B cell (primary cell): ENCODE results near the gene RHOG. TPM values are rescaled to one million over a fixed set of nuclear protein-coding genes. Genes with fewer than 3 reads are reported as not detected.
"Not testable (repeated sequence)": the region's sequence is repeated elsewhere in the genome, so short reads cannot be mapped to it uniquely, and the experiment has no call there.

Source experiments
- ATAC-seq: fragments of 200-7000 bp; cut with Tn5 transposase; one replicate; pipeline ENCODE4 v1.10.0; 2021; ENCODE audit warnings: low read depth, mild to moderate bottlenecking, moderate number of reproducible peaks, moderate library complexity
- CTCF ChIA-PET: fragments of 350-600 bp; sonication (Branson Sonifier 250); formaldehyde crosslinking; loops from one replicate; lab custom pipeline; 2021; ENCODE audit warnings: antibody characterized with exemption, inconsistent platforms; lab: Charles Lee
- POLR2A ChIA-PET: fragments of 350-600 bp; sonication (Branson Sonifier 250); formaldehyde crosslinking; loops from one replicate; lab custom pipeline; 2021; ENCODE audit warnings: antibody characterized with exemption; lab: Charles Lee
- DNase-seq: peaks from one replicate; pipeline ENCODE4 v3.0.0; 2013
- H2AFZ ChIP-seq: 2 replicates; pipeline ENCODE4 v1.6.1; 2012; ENCODE audit warnings: mild to moderate bottlenecking, low read depth, low read length; ENCODE audit not compliant: insufficient read depth, poor library complexity, severe bottlenecking
- H3K27ac ChIP-seq, 2 donors: 1 replicate in 1 of 2; 2 replicates in 1 of 2; pipeline ENCODE4 v1.5.1; 2012 to 2013; ENCODE audit warnings: low read length in 2 of 2, mild to moderate bottlenecking in 2 of 2, moderate library complexity in 1 of 2
- H3K27me3 ChIP-seq, 4 experiments: fragments of 200-600 bp in 1 of 4; sonication (generic) in 1 of 4; replicated peaks in 1 of 4; 1 replicate in 2 of 4; 2 replicates in 2 of 4; pipeline versions ENCODE4 v1.6.1 to v1.7.0; 2013 to 2016; ENCODE audit warnings: low read length in 3 of 4, mild to moderate bottlenecking in 2 of 4, mixed read lengths in 1 of 4, moderate library complexity in 1 of 4; ENCODE audit not compliant: insufficient read depth in 4 of 4, control insufficient read depth in 3 of 4; ENCODE audit errors: control extremely low read depth in 1 of 4
- H3K36me3 ChIP-seq, 2 experiments: replicated peaks in 1 of 2; 1 replicate in 1 of 2; 2 replicates in 1 of 2; pipeline versions ENCODE4 v1.6.1 to v1.7.1; 2013; ENCODE audit warnings: low read length in 1 of 2; ENCODE audit not compliant: insufficient read depth in 2 of 2, control insufficient read depth in 1 of 2; ENCODE audit errors: control extremely low read depth in 1 of 2, extremely low read depth in 1 of 2
- H3K4me1 ChIP-seq, 2 donors: fragments of 200-600 bp in 1 of 2; sonication (generic) in 1 of 2; 1 replicate in 1 of 2; 2 replicates in 1 of 2; pipeline versions ENCODE4 v1.5.1 to v1.6.1; 2013 to 2017; ENCODE audit warnings: low read length in 2 of 2; ENCODE audit not compliant: control insufficient read depth in 2 of 2, insufficient read depth in 2 of 2
- H3K4me2 ChIP-seq: replicated peaks from 2 replicates; pipeline ENCODE3; 2012; ENCODE audit warnings: mild to moderate bottlenecking, low read depth, low read length; ENCODE audit not compliant: poor library complexity, severe bottlenecking
- H3K4me3 ChIP-seq, 5 experiments: fragments of 200-600 bp in 1 of 5; sonication (generic) in 1 of 5; 1 replicate in 3 of 5; 2 replicates in 2 of 5; pipeline versions ENCODE4 v1.5.1 to v1.7.0; 2011 to 2016; ENCODE audit warnings: low read length in 4 of 5, mild to moderate bottlenecking in 4 of 5, low read depth in 2 of 5, control low read depth in 1 of 5, moderate library complexity in 1 of 5; ENCODE audit not compliant: insufficient read depth in 1 of 5; ENCODE audit errors: control extremely low read depth in 1 of 5, extremely low read depth in 1 of 5
- H3K79me2 ChIP-seq: fragments of 200-600 bp; sonication (generic); one replicate; pipeline ENCODE4 v1.6.0; 2016; ENCODE audit warnings: low read length; ENCODE audit not compliant: control insufficient read depth, insufficient read depth
- H3K9ac ChIP-seq: fragments of 200-600 bp; sonication (generic); 2 replicates; pipeline ENCODE4 v1.6.1; 2017; ENCODE audit warnings: mild to moderate bottlenecking, low read length, moderate library complexity
- H3K9me3 ChIP-seq, 3 donors: one replicate each; pipeline versions ENCODE4 v1.6.1 to v1.7.1; 2013; ENCODE audit warnings: low read length in 2 of 3; ENCODE audit not compliant: control insufficient read depth in 2 of 3, insufficient read depth in 1 of 3; ENCODE audit errors: control extremely low read depth in 1 of 3
- H4K20me1 ChIP-seq: 2 replicates; pipeline ENCODE4 v1.6.0; 2012; ENCODE audit warnings: mild to moderate bottlenecking, low read length; ENCODE audit not compliant: insufficient read depth, control insufficient read depth, poor library complexity, severe bottlenecking
- H3K27ac Mint-ChIP-seq: one replicate; pipeline ENCODE4 v1.8.0; 2021; ENCODE audit warnings: mixed read lengths
- H3K27me3 Mint-ChIP-seq: one replicate; pipeline ENCODE4 v1.8.0; 2021; ENCODE audit warnings: mixed read lengths
- H3K4me1 Mint-ChIP-seq: one replicate; pipeline ENCODE4 v1.8.0; 2021; ENCODE audit warnings: mixed read lengths
- H3K4me3 Mint-ChIP-seq: one replicate; pipeline ENCODE4 v1.8.0; 2021; ENCODE audit warnings: mixed read lengths
- H3K9me3 Mint-ChIP-seq: one replicate; pipeline ENCODE4 v1.8.0; 2022; ENCODE audit warnings: mixed read lengths; ENCODE audit not compliant: insufficient read depth
- CTCF ChIP-seq: fragments of 200-600 bp; IDR thresholded peaks from one replicate; pipeline ENCODE4 v1.8.0; 2022; ENCODE audit warnings: antibody characterized with exemption, mild to moderate bottlenecking
- EZH2 ChIP-seq: IDR thresholded peaks from 2 replicates; pipeline ENCODE4 v1.6.1; 2012; ENCODE audit warnings: borderline replicate concordance, low read depth, mild to moderate bottlenecking, moderate library complexity, low read length; ENCODE audit not compliant: insufficient read depth, poor library complexity, severe bottlenecking
- WGBS: methylation state at CpG from one replicate; pipeline ENCODE4 v1.1.5; 2013; ENCODE audit warnings: missing lambda C conversion rate; ENCODE audit not compliant: insufficient coverage; 5-methylcytosine and 5-hydroxymethylcytosine counted together
- intact Hi-C: fragments of 100-400 bp; cut with micrococcal nuclease; formaldehyde crosslinking; loops from one replicate; pipeline ENCODE4 v1.10.0; 2022
- polyA plus RNA-seq: library from polyadenylated mRNA; depleted of rRNA; stranded (reverse); fragments of >200 nt; gene quantifications from 2 replicates; pipeline ENCODE4 v1.2.3, GENCODE V29; 2012
- total RNA-seq, 2 donors: library from RNA; stranded (reverse); fragments of 120-200 nt in 1 of 2; gene quantifications; 1 replicate in 1 of 2; 2 replicates in 1 of 2; pipeline versions ENCODE4 v1.2.3 to v1.2.4, GENCODE V29; 2013 to 2022

Gene RHOG
- total and polyA plus RNA-seq, 2 donors (not counting 1 experiment from before 2014, with no cell fraction given): 102 to 141 TPM

GRCh38 chr11:3815845-3816244 lies 24.9 kb downstream of the RHOG start:
- H3K4me1 ChIP-seq: no peaks in the 10 kb centered on the region
- ATAC-seq: no peak
- Mint-ChIP-seq H3K4me3 (no peak overlapping the region), H3K27me3 (no peaks in the 10 kb centered on the region), H3K4me1 (no peaks in the 10 kb centered on the region), H3K9me3 (no peaks in the 10 kb centered on the region), H3K27ac (no peak overlapping the region)
- ChIA-PET CTCF (interaction anchor here (0.7 to 0.8 kb wide), 2 partner anchors 9 to 26 kb away, joined by 3 to 6 read pairs; no protein-coding TSS in a partner anchor), POLR2A (no interaction called here)
- peaks cover 0 to 4% of the 10 kb centered on the region in 2 experiments for H3K36me3 ChIP-seq
- H3K27ac ChIP-seq: no peak overlapping the region
- DNase-seq: no peak
- H4K20me1 ChIP-seq: no peaks in the 10 kb centered on the region
- H2AFZ ChIP-seq: no peak overlapping the region
- H3K4me3 ChIP-seq: no peak overlapping the region
- no peak overlapping the region for H3K9ac ChIP-seq
- H3K9me3 ChIP-seq: no peaks in the 10 kb centered on the region
- TF ChIP-seq CTCF: no peak
- TF ChIP-seq EZH2: no peak
- no peaks in the 10 kb centered on the region for H3K79me2 ChIP-seq
- WGBS: 100% methylated on average over 1 of the region's 4 CpGs
- H3K27me3 ChIP-seq: no peaks in the 10 kb centered on the region
- no peak overlapping the region for H3K4me2 ChIP-seq
- intact Hi-C loops: no loop called here

- H3K4me3 Mint-ChIP-seq, H3K4me3 ChIP-seq, H3K27me3 Mint-ChIP-seq, H3K27ac Mint-ChIP-seq, intact Hi-C loops, H3K27ac ChIP-seq, H3K4me1 ChIP-seq, DNase-seq, H3K9ac ChIP-seq, H3K4me1 Mint-ChIP-seq, H3K4me2 ChIP-seq, POLR2A ChIA-PET, H4K20me1 ChIP-seq, H3K79me2 ChIP-seq, ATAC-seq, H2AFZ ChIP-seq, H3K9me3 ChIP-seq, H3K36me3 ChIP-seq, H3K9me3 Mint-ChIP-seq, H3K27me3 ChIP-seq: not testable (repeated sequence)
- WGBS: 100% methylated on average over 2 of the region's 5 CpGs
- CTCF ChIA-PET: interaction anchor here (0.7 to 1.3 kb wide), 4 partner anchors 8 to 259 kb away, joined by 3 to 7 read pairs (median 4); no protein-coding TSS in a partner anchor
These were observed 25.9 kb downstream of the RHOG start for GRCh38 chr11:3814832-3815231.
